ENCODE results near the gene TBC1D16. TPM values are rescaled to one million over a fixed set of nuclear protein-coding genes. Genes with fewer than 3 reads are reported as not detected.

TBC1D16 gene
- total RNA-seq, 1 experiment from 2014 or later, result 85.8 TPM

DNA sequence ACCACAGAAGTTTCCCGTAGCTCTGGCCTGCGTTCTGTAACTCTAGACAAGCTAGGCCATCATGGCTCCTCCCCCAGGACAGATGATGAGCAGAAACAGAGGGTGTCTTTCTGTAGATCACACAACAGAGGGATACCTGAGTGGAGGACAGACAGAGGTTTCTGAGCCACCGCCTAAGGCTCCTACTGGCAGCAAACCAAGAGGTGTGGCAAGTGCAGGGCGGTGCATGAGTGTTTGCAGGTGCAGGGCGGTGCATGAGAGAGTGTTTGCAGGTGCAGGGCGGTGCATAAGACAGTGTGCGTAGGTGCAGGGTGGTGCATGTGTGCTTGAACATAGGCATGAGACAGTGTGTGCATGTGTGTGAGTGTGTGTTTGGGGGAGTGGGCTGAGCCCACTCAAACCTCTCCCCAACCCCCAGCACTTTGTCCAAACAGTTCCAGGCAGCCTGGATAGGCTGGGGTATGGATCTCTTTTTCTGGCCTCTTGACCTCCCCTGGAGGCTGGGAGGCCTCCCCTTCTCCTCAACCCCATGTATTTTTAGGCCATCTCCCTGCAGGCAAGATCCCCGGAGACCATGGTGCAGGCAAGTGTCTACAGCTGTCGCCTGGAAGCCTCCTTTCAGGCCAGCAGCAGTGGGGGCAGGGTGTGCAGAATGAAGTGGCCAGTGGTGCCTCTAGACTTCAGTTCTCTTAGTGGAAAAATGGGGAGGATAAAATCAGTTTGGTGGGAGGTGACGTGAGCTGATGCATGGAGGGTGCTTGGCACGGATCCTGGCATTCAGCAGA, 143.0 kb downstream of the TBC1D16 start:
- Histone ChIP-seq H2BK12ac (ENCODE audit: insufficient read length, low read depth, low read length) (no peak overlapping the region), H3K18ac (ENCODE audit: insufficient read length, low read depth, low read length) (no peak overlapping the region), H3K79me2 (ENCODE audit: insufficient read depth, low read length) (no peaks in the 10 kb centered on the region), H3K79me1 (ENCODE audit: insufficient read depth, low read depth, low read length, poor library complexity, severe bottlenecking) (no peaks in the 10 kb centered on the region), H2BK5ac (ENCODE audit: insufficient read length, low read length) (no peak overlapping the region), H3K27me3 (ENCODE audit: insufficient read depth, low read length) (no peaks in the 10 kb centered on the region), H2BK120ac (ENCODE audit: low read depth, low read length, poor library complexity, severe bottlenecking) (no peak overlapping the region), H2BK20ac (ENCODE audit: low read depth, low read length, poor library complexity, severe bottlenecking) (no peak overlapping the region), H2BK15ac (ENCODE audit: low read depth, low read length) (no peak overlapping the region), H3K9me3 (ENCODE audit: control insufficient read depth, low read depth, low read length) (no peaks in the 10 kb centered on the region), H4K91ac (ENCODE audit: insufficient read length, low read depth, low read length) (no peak overlapping the region), H3K9ac (ENCODE audit: extremely low read depth, insufficient read length, low read length) (no peak overlapping the region), H3K14ac (ENCODE audit: insufficient read depth, low read length) (no peak overlapping the region), H3K23ac (ENCODE audit: insufficient read length, low read depth, low read length) (no peak overlapping the region), H3K4me2 (ENCODE audit: insufficient read depth, insufficient read length, low read length) (no peak overlapping the region), H4K8ac (replicated peaks; ENCODE audit: insufficient read length, low read depth, low read length) (no peak overlapping the region), H3K4ac (ENCODE audit: low read depth, low read length) (no peak overlapping the region), H2AK5ac (ENCODE audit: insufficient read length, low read length) (no peak overlapping the region), H3K23me2 (ENCODE audit: insufficient read length, low read depth, low read length, poor library complexity, severe bottlenecking) (no peaks in the 10 kb centered on the region), H2AFZ (ENCODE audit: low read length) (no peak overlapping the region), H3K4me1 (ENCODE audit: insufficient read depth, low read length) (no peaks in the 10 kb centered on the region; the same call in 1 of the 2 replicates), H3T11ph (ENCODE audit: low read length) (no peak overlapping the region), H4K20me1 (ENCODE audit: control insufficient read depth, insufficient read depth, insufficient read length) (no peaks in the 10 kb centered on the region), H3K56ac (ENCODE audit: insufficient read length, low read depth, low read length) (no peak overlapping the region), H4K5ac (ENCODE audit: insufficient read length, low read depth, low read length) (no peak overlapping the region), H3K27ac (ENCODE audit: insufficient read length, low read depth, low read length) (no peak overlapping the region)
- Mint-ChIP-seq H3K27ac (no peak overlapping the region), H3K4me3 (no peak overlapping the region), H3K9me3 (no peaks in the 10 kb centered on the region), H3K4me1 (no peaks in the 10 kb centered on the region; a peak in 1 of 4 replicates), H3K36me3 (ENCODE audit: insufficient read depth in 1 of 3, low read depth in 3 of 3) (no peaks in the 10 kb centered on the region), H3K27me3 (ENCODE audit: low read depth) (peaks cover 37% of the 10 kb centered on the region)
- no CpG with 5 or more reads among the region's 11 CpGs for WGBS (ENCODE audit: extremely low coverage, insufficient read length, low lambda C conversion rate)
- no peak for DNase-seq
- TF ChIP-seq, protein P1, sequence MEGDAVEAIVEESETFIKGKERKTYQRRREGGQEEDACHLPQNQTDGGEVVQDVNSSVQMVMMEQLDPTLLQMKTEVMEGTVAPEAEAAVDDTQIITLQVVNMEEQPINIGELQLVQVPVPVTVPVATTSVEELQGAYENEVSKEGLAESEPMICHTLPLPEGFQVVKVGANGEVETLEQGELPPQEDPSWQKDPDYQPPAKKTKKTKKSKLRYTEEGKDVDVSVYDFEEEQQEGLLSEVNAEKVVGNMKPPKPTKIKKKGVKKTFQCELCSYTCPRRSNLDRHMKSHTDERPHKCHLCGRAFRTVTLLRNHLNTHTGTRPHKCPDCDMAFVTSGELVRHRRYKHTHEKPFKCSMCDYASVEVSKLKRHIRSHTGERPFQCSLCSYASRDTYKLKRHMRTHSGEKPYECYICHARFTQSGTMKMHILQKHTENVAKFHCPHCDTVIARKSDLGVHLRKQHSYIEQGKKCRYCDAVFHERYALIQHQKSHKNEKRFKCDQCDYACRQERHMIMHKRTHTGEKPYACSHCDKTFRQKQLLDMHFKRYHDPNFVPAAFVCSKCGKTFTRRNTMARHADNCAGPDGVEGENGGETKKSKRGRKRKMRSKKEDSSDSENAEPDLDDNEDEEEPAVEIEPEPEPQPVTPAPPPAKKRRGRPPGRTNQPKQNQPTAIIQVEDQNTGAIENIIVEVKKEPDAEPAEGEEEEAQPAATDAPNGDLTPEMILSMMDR (conservative IDR thresholded peaks at IDR 0.05), result no peak
